Breast epithelium (tissue), 3 donors: ENCODE data around the gene VPS16.

Experiments used
- CTCF ChIP-seq, 3 donors: fragments of 450-650 bp; IDR thresholded peaks; one replicate each; pipeline ENCODE4 v1.5.1; 2016 to 2017; ENCODE audit warnings: antibody characterized with exemption in 3 of 3, mild to moderate bottlenecking in 3 of 3, moderate library complexity in 3 of 3
- POLR2AphosphoS5 ChIP-seq, 3 donors: sonication (generic); formaldehyde crosslinking; IDR thresholded peaks; one replicate each; pipeline ENCODE4 v1.6.1; 2017; ENCODE audit warnings: antibody characterized with exemption in 3 of 3

GRCh38 chr20:2826655-2827054 lies 13.9 kb upstream of the VPS16 start:
- TF ChIP-seq POLR2AphosphoS5 (IDR thresholded peaks at IDR 0.05): no peak
- no peak for TF ChIP-seq CTCF (IDR thresholded peaks at IDR 0.05)
